OCI-LY7 (cell line): ENCODE measurements around the gene KPNA2.

ENCODE experiments used
- CTCF ChIP-seq: fragments of 200-600 bp; sonication (generic); conservative IDR thresholded peaks from 2 replicates; pipeline ENCODE4 v1.5.1; 2014; ENCODE audit warnings: mild to moderate bottlenecking, antibody characterized with exemption, low read length, moderate library complexity, mixed read lengths
- EZH2phosphoT487 ChIP-seq: fragments of 200-600 bp; sonication (generic); IDR thresholded peaks from 2 replicates; pipeline ENCODE4 v1.6.1; 2018; ENCODE audit warnings: low read depth, borderline replicate concordance, mild to moderate bottlenecking, mixed run types, antibody characterized with exemption, low read length, moderate library complexity, mixed read lengths

GRCh38 chr17:68053231-68054013, 17.9 kb downstream of the KPNA2 start:
- TF ChIP-seq CTCF (no peak), EZH2phosphoT487 (no peak)
